Hepatocyte (in vitro differentiated cells): ENCODE results near the gene SLC39A13. TPM values are rescaled to one million over a fixed set of nuclear protein-coding genes. Genes with fewer than 3 reads are reported as not detected.

Experiments
- DNase-seq: peaks from one replicate; pipeline ENCODE4 v3.0.0-alpha.2; 2016; ENCODE audit warnings: low spot score
- H2AFZ ChIP-seq: fragments of 200-600 bp; sonication (generic); 2 replicates; pipeline ENCODE4 v1.6.0; 2016; ENCODE audit warnings: antibody characterized with exemption, mild to moderate bottlenecking
- H3K27ac ChIP-seq: fragments of 200-600 bp; sonication (generic); 2 replicates; pipeline ENCODE4 v1.5.1; 2016; ENCODE audit warnings: mild to moderate bottlenecking
- H3K27me3 ChIP-seq: fragments of 200-600 bp; sonication (generic); 2 replicates; pipeline ENCODE4 v1.6.1; 2016
- H3K36me3 ChIP-seq: fragments of 200-600 bp; sonication (generic); replicated peaks from 2 replicates; pipeline ENCODE4 v1.5.1; 2016; ENCODE audit warnings: low read depth; ENCODE audit not compliant: insufficient read depth
- H3K4me1 ChIP-seq: fragments of 200-600 bp; sonication (generic); 2 replicates; pipeline ENCODE4 v1.5.1; 2016; ENCODE audit warnings: mild to moderate bottlenecking, moderate library complexity; ENCODE audit not compliant: insufficient read depth
- H3K4me2 ChIP-seq: fragments of 200-600 bp; sonication (generic); 2 replicates; pipeline ENCODE4 v1.6.0; 2016
- H3K4me3 ChIP-seq: fragments of 200-600 bp; sonication (generic); 2 replicates; pipeline ENCODE4 v1.5.1; 2016; ENCODE audit warnings: mild to moderate bottlenecking
- H3K79me2 ChIP-seq: fragments of 200-600 bp; sonication (generic); 2 replicates; pipeline ENCODE4 v1.6.0; 2017; ENCODE audit warnings: mild to moderate bottlenecking
- H3K9me2 ChIP-seq: fragments of 200-600 bp; sonication (generic); replicated peaks from 2 replicates; pipeline ENCODE4 v1.6.0; 2017; ENCODE audit warnings: mild to moderate bottlenecking; ENCODE audit not compliant: insufficient read depth
- H3K9me3 ChIP-seq: fragments of 200-600 bp; sonication (generic); 2 replicates; pipeline ENCODE4 v1.5.1; 2016; ENCODE audit warnings: low read depth, mild to moderate bottlenecking
- H4K20me1 ChIP-seq: fragments of 200-600 bp; sonication (generic); 2 replicates; pipeline ENCODE4 v1.6.0; 2016; ENCODE audit warnings: mild to moderate bottlenecking; ENCODE audit not compliant: insufficient read depth, poor library complexity, severe bottlenecking
- CTCF ChIP-seq: fragments of 200-600 bp; sonication (generic); IDR thresholded peaks from 2 replicates; pipeline ENCODE4 v1.5.1; 2016; ENCODE audit warnings: antibody characterized with exemption, mild to moderate bottlenecking; ENCODE audit not compliant: poor library complexity
- EZH2 ChIP-seq: fragments of 200-600 bp; sonication (generic); IDR thresholded peaks from 2 replicates; pipeline ENCODE4 v1.6.1; 2016; ENCODE audit warnings: antibody characterized with exemption, mild to moderate bottlenecking, borderline replicate concordance
- EZH2phosphoT487 ChIP-seq: fragments of 200-600 bp; sonication (generic); IDR thresholded peaks from one replicate; pipeline ENCODE4 v1.6.1; 2018; ENCODE audit warnings: antibody characterized with exemption, mild to moderate bottlenecking, low read depth, moderate library complexity; ENCODE audit not compliant: unreplicated experiment, severe bottlenecking
- WGBS: methylation state at CpG from one replicate; pipeline ENCODE4 v1.1.6; 2016; ENCODE audit warnings: low lambda C conversion rate; ENCODE audit errors: missing lambda C conversion rate; 5-methylcytosine and 5-hydroxymethylcytosine counted together
- polyA plus RNA-seq: library from polyadenylated mRNA; unstranded; fragments of >200 nt; fragmentation: Nextera tagmentation; extraction: Ambion mirVana; gene quantifications from 2 replicates; pipeline ENCODE4 v1.2.1, GENCODE V29; 2016
- total RNA-seq: library from RNA; depleted of rRNA; stranded (reverse); fragments of >200 nt; gene quantifications from 2 replicates; pipeline ENCODE4 v1.2.3, GENCODE V29; 2014

SLC39A13 gene
- total and polyA plus RNA-seq, 2 experiments from 2014 or later, result 72.3 to 118 TPM

GRCh38 chr11:47369676-47370075 is 38.7 kb upstream of the SLC39A13 start:
- Histone ChIP-seq H3K36me3 (no peaks in the 10 kb centered on the region), H3K27ac (no peak overlapping the region), H3K4me3 (no peak overlapping the region), H3K9me3 (no peaks in the 10 kb centered on the region), H3K9me2 (no peaks in the 10 kb centered on the region), H3K4me2 (no peak overlapping the region), H2AFZ (no peak overlapping the region), H4K20me1 (no peaks in the 10 kb centered on the region), H3K79me2 (no peaks in the 10 kb centered on the region), H3K27me3 (no peaks in the 10 kb centered on the region), H3K4me1 (no peaks in the 10 kb centered on the region)
- TF ChIP-seq EZH2phosphoT487 (no peak), CTCF (no peak), EZH2 (no peak)
- DNase-seq, result no peak
- WGBS, result 75% methylated on average over 3 of the region's 3 CpGs

GRCh38 chr11:47372422-47372821 is 36.0 kb upstream of the SLC39A13 start:
- Histone ChIP-seq H3K9me3 (no peaks in the 10 kb centered on the region), H3K9me2 (no peaks in the 10 kb centered on the region), H3K27ac (no peak overlapping the region), H3K4me2 (no peak overlapping the region), H3K4me3 (no peak overlapping the region), H3K27me3 (no peaks in the 10 kb centered on the region), H3K79me2 (no peaks in the 10 kb centered on the region), H3K4me1 (no peaks in the 10 kb centered on the region), H3K36me3 (no peaks in the 10 kb centered on the region), H4K20me1 (no peaks in the 10 kb centered on the region), H2AFZ (no peak overlapping the region)
- WGBS, result 76% methylated on average over 7 of the region's 7 CpGs
- peak; percentile 7 for DNase-seq
- TF ChIP-seq CTCF (no peak), EZH2 (no peak), EZH2phosphoT487 (no peak)

- Histone ChIP-seq H3K9me2 (no peaks in the 10 kb centered on the region), H3K27me3 (no peaks in the 10 kb centered on the region), H2AFZ (no peak overlapping the region), H3K4me3 (no peak overlapping the region), H3K4me1 (no peaks in the 10 kb centered on the region), H3K4me2 (no peak overlapping the region), H3K27ac (no peak overlapping the region), H3K79me2 (no peaks in the 10 kb centered on the region), H4K20me1 (no peaks in the 10 kb centered on the region), H3K9me3 (no peaks in the 10 kb centered on the region), H3K36me3 (no peaks in the 10 kb centered on the region)
- WGBS, result 43% methylated on average over 19 of the region's 19 CpGs
- DNase-seq, result peak; percentile 88
- TF ChIP-seq EZH2phosphoT487, result no peak
- TF ChIP-seq CTCF, result peak; percentile 95
These were observed 34.3 kb upstream of the SLC39A13 start for GRCh38 chr11:47373876-47374719.
